Left colon (tissue), 2 donors: Measurements from ENCODE around the gene FZD7. TPM values are rescaled to one million over a fixed set of nuclear protein-coding genes. Genes with fewer than 3 reads are reported as not detected.

Source experiments
- total RNA-seq, 2 donors: library from RNA; stranded (reverse); fragmentation: NEBNext Ultra II Directional; extraction: Animal tissue kit (Norgen Biotek cat#: 25700); gene quantifications; one replicate each; pipeline ENCODE4 v1.2.1, GENCODE V29; 2021
- donor health status: DM: no; HTN: no; CAD: no.
- donor health status: DM: yes; HTN: yes; CAD: no.

The FZD7 gene
- total RNA-seq, 2 donors from 2014 or later = 1.4 to 10.0 TPM

Other genes with a start within 250 kb of the FZD7 start
- 1 to 10 TPM in 1 of 2 donors, under 1 TPM in 1; 0.24 to 1.4 TPM for gene CDK15, start 227.3 kb upstream of the FZD7 start, total RNA-seq
- gene KIAA2012, start 39.4 kb downstream of the FZD7 start, total RNA-seq = under 1 TPM in 1 of 2 donors, not detected in 1; 0.11 TPM
- gene SUMO1, start 204.7 kb downstream of the FZD7 start, total RNA-seq = 10 to 100 TPM; 72.5 to 76.4 TPM
- 10 to 100 TPM; 29.8 to 41.3 TPM for gene NOP58, start 231.9 kb downstream of the FZD7 start, total RNA-seq